Activated effector memory CD4-positive, alpha-beta T cell treated with anti-CD3 and anti-CD28 coated beads, Interleukin-2, amount 50 U/mL, for 16 hours (primary cell): ENCODE data around the gene VANGL2.
"Not testable (repeated sequence)": the region's sequence is repeated elsewhere in the genome, so short reads cannot be mapped to it uniquely, and the experiment has no call there.

Source experiments
- DNase-seq: peaks from one replicate; pipeline ENCODE4 v3.0.0-alpha.2; 2020

Gene VANGL2

DNA sequence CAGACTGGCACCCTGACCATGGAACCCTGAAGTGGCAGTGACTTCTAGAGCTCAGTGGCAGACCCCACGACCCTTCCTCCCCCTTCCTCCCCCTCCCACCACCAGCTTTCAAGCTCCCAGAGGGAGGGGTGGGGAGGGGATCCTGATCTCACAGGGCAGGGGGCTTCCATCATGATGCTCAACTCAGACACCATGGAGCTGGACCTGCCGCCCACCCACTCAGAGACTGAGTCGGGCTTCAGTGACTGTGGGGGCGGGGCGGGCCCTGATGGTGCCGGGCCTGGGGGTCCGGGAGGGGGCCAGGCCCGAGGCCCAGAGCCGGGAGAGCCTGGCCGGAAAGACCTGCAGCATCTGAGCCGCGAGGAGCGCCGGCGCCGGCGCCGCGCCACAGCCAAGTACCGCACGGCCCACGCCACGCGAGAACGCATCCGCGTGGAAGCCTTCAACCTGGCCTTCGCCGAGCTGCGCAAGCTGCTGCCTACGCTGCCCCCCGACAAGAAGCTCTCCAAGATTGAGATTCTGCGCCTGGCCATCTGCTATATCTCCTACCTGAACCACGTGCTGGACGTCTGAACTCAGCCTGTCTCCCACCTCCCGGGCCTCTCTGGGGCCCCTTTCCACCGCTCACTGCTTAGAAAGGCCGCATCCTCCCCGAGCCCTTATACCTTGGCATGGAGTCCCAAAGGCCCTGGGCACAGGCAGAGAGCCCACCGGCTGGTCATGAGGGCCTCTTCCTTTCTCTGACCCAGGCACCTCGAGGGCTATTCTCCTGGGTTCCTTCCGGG, 29.6 kb upstream of the VANGL2 start:
- DNase-seq = no peak

DNA sequence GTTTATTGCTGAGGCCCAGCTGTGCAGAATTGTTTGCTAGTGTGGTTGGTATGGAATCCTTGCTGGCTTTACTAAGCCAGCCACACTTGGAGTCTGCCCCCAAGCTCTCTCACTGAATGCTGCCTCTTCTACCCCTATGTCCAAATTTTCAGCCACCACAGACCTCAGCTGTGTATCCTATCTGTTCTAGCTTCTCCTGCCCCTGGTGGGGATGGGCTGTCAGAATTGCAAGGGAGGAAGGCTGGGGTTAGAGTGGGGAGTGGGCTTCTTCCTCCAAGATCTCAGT, 29.1 kb upstream of the VANGL2 start:
- DNase-seq = no peak

DNA sequence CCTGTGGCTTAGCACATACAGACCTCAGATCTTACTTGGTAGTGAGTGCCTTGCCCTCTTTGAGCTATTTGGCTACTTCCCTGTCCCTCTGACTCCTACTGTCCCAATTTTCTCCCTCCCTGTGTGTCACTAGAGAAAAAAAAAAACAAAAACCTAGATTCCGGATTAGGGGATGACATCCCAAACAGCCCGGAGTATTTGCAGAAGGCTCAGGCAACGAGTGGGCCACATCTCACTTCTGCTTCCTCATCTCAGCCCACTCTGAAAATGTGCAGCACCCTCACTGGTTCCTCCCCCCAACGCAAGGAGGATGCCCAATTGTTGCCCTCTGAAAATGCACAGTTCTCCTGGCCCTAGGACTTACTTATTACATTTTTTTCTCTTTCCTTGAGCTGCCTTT, 28.6 kb upstream of the VANGL2 start:
- DNase-seq = no peak

DNA sequence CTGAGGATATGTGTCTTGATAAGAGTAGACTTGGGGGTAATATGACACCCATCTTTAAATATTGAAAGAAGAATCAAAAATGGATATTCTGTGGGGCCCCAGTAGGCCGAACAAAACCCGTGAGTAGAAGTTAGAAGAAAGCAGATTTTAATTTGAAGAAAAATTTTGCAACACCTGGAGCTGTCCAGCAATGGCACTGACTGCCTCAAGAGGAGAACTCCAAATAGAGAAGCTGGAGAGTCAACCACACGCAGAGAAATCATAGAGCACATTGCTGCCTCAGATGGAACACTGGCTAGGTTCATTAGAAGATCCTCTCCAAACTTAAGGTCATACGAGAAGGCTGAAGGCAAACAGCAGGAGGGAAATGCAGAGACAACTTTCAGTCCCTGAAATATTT, 26.7 kb upstream of the VANGL2 start:
- no peak for DNase-seq

DNA sequence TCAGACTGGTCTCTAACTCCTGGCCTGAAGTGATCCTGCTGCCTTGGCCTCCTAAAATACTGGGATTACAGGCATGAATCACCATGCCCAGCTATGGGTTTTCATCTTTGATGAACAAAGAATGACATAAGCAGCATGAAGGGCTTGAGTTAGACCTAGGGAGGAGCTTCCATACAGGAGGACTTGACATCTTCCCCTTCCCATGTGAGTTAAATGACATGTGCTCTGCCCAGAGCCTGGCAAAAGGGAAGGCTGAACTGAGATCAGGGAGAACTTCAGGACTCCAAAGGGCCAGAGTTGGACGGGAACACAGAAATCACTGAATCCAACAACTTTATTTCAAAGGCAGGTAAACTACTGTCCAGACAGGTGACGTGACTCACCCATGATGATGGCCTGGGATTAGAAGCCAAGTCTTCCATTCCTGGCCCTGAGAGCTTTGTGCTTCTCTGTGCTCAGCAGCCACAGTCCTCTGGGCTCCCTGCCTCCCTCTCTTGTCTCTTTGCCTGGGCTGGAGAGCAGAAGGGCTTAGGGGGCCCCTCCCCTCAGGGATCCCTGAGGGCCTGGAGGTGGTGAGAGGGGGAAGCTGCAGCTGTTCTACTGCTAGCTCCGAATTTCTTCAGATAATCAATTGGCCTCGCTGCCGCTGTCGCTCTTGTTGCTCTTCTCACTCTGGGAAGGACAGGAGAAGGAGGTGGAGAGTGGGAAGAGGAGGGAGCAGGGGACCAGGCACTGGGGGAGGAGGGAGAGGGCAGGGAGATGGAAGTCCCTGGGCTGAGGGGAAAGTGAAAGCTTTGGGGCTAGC, 25.9 kb upstream of the VANGL2 start:
- DNase-seq = no peak

DNA sequence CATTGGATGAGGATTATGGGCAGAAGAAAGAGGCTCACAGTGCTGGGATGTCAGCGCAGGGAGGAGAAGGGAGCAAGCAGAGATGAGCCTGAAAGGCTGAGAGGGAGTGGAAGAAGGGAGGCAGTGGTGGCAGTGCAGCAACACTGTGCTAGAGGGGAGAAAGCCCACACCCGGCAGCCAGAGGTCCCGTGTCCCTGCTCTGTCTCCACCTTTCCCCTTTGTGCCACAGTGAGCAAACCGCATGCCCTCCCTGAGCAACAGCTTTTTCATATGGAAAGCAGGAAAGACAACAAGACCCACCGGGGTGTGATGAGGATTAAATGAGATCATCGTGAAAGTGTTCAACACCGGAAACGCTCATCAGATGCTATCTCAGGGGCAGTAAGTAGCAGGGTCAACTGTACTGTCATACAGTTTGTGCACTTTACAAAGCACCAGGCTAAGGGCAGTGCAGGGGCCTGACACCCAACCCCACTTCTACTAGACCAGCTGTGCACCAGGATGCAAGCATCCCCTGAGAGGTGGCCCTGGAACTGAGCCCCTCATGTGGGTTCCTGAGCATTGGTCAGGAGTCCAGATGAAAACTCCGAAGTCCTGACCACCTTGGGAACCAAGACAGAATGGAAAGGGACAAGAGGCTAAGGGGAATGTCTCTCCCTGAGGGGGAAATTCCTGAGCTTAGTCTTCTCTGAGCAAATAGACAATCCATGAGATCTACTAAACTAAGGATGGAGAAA, 24.4 kb upstream of the VANGL2 start:
- no peak for DNase-seq

DNA sequence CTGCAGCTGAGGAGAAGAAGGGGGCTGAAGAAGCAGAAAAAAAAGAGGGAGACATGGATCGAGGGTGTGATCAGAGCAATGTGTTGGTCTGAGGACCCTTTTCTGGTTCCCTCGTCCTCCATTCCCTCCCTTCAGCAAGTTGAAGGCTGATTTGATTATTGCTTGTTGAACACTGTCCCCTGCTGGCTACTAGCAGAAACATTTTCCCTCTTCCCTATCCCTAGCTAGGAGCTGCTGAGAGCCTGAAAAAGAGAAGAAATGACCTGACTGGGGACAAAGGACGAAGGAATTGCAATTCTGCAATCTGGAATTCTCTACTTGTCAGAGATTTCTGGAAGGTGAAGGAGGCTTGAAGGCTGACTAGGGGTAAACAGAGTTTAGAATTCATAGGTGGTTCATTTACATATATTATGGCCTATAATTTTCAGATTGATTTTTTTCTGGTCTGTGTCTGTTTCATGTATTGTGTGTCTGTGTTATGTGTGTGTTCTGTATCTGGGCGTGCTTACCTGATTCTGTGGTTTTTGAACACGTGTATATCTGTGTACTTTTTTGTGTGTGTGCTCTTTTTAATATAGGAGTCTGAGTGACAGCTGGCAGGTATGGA, 23.7 kb upstream of the VANGL2 start:
- DNase-seq = no peak

DNA sequence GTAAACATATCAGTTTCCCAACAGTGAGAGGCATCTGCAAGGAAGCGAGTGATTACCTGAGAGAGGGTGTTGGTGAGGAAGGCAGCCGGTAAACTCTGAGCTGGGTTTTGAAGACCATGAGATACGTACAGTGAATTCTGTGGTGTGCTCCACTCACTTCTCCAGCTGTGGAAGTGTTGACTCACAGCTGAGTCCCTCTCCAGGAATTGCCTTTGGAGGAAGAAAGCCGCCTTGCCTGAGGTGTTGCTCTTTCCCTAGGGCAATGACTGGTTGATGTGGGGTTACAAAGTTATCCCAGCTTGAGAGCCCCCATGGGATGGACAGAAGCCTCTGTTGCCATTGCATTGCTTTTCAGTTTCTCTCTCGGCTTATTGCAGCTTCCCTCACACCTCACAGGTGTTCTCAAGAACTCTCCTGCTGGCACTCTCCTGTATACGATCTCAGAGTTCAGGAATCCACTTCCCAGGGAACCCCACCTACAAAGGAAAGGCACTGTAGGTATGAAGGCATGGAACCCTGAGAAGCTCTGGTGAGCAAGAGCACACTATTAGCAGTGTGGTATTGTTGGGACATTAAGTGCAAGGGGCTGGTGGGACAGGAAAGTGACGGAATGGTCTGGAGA, 22.7 kb upstream of the VANGL2 start:
- DNase-seq = no peak

DNA sequence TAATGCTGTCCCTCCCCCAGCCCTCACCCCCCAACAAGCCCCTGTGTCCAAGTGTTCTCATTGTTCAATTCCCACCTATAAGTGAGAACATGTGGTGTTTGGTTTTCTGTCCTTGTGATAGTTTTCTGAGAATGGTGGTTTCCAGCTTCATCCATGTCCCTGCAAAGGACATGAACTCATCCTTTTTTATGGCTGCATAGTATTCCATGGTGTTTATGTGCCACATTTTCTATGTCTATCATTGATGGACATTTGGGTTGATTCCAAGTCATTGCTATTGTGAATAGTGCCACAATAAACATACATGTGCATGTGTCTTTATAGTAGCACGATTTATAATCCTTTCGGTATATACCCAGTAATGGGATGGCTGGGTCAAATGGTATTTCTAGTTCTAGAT, 15.6 kb upstream of the VANGL2 start:
- DNase-seq = not testable (repeated sequence)

DNA sequence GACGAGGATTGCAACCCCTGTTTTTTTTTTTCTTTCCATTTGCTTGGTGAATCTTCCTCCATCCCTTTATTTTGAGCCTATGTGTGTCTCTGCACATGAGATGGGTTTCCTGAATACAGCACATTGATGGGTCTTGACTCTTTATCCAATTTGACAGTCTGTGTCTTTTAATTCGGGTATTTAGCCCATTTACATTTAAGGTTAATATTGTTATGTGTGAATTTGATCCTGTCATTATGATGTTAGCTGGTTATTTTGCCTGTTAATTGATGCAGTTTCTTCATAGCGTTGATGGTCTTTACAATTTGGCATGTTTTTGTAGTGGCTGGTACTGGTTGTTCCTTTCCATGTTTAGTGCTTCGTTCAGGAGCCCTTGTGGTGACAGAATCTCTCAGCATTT, 12.0 kb upstream of the VANGL2 start:
- DNase-seq = not testable (repeated sequence)

DNA sequence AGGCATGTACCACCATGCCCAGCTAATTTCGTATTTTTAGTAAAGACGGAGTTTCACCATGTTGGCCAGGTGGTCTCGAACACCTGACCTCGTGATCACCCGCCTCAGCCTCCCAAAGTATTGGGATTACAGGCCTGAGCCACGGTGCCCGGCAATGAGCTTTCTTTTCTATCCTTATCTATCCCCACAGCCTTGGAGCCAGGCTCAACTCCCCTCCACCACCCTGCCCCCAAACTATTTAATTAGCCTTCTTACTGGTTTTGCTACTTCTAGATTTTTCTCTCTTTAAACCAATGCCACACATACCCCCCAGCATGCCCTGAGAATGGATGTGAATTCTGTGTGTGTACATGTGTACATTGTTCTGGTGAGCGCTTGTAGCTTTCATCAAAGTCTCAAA, 5.7 kb upstream of the VANGL2 start:
- DNase-seq = no peak

DNA sequence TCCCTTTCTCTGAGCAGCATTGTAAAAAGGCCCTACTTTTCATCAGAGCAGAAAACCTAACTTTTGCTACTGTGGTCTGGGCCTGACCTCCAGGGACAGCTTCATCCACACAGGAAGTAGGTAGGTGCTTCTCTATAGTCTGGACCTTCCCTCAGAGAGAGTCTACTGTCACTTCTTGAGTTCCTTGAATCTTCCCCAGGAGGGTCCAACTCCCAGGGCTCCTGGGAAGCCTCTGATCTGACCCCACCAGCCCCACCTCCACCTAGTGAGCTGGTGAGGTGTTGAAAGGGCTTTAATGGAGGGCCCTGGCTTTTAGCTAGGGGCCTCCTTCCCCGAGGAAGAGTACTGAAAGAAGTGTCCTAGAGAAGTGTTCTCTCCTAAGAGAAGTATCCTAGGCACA, 2.7 kb upstream of the VANGL2 start:
- no peak for DNase-seq

DNA sequence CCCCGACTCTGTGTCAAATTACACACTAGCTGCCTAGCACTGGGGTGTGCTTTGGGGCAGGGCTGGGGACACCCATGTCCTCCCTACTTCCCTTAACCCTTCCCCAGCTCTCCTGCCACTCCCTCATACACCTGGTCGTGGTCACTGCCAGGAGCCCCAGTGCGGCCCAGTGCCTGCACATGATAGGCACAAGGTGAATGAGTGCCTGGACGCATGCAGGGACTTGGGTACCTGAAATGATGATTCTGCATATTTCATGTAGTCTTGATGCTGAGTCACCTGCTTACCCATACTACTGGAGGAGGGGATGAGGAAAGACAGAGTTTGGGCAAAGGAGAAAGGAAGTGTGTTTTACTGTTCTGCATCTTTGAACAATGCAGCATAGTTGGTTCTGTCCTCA, 1.5 kb upstream of the VANGL2 start:
- DNase-seq = no peak

DNA sequence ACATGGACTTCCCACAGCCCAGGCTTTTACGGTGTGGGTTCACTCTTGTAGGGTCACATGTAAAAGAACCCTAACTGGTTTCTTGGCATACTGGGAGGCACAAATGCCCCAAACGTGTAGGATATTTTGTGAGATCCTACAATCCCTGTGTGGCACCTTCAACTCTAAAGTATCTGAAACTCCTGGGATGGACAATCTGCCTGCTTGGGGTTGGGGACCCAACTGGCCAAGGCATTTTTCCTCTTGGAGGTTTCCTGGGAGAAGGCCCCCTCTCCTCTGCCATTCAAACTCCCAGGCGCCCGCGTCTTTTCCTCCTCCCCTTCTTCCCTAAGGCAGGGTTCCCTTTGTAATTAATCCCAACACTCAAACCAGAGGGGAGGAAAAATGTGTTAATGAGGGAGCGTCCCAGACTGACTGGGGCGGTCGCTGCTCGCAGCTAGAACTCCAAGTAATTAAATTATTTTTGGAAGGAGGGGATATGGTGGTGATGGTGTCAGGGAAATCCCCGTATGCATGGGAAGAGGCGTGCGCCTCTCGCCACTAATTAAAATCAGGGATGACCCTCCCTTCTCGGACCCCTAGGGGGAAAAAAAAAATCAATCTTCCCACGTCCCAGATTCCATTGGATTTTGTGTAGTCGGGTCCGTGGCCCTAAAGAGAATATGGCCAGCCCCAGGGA, 681 bp upstream of the VANGL2 start:
- DNase-seq = no peak

DNA sequence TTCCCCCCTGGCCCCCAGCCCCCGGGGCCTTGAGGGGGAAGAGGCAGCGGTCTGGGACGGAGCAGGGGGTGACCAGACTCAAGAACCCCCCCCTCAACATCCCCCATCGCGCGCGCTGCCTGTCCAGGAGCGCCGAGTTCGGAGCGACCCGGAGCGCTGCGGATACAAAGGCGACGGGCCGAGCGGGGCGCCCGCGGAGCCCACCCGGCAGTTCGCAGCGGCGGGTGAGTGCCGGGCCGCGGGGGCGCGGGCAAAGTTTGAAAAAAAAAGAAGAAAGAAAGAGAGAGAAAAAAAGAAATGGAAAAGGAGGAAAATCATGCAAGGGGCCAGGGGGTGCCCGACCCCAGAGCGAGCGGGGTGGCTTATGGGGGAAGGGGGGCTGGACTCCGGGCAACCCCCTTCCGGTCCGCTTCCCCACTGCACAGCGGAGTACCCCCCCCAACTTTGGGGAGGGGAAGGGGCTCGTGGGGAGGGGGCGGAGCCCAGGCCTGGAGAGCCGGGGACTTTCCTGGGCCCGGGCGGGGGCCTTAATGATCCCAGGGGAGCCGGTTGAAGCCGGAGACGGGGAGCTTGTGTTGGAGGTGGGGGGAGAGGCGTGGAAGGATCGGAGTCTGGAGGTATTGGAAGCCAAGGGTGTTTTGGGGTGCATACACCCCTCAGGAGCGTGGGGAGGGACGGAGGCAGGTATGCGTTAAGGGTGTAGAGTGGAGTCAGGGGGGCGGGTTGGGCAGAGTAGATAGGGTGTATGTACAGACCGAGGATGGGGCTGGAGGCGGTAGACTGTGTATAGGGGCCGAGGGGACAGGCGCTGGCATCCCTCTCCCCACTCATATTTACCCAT, 502 bp downstream of the VANGL2 start:
- no peak for DNase-seq

DNA sequence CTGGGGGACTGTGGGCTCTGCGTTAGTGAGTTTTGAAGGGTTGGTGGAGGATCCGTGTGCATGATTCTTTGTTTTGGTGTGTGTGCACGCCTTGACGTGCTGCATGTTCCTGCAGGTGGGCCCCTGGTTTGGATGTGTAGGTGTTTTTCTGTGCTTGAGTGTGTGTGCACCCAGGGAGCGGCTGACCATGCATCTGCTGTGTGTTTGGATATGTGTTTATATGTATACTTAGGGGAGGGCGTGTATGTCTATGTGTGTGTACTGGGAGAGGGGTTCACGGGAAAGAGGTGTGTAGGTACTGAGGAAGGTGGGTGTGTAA, 1.1 kb downstream of the VANGL2 start:
- DNase-seq = no peak

DNA sequence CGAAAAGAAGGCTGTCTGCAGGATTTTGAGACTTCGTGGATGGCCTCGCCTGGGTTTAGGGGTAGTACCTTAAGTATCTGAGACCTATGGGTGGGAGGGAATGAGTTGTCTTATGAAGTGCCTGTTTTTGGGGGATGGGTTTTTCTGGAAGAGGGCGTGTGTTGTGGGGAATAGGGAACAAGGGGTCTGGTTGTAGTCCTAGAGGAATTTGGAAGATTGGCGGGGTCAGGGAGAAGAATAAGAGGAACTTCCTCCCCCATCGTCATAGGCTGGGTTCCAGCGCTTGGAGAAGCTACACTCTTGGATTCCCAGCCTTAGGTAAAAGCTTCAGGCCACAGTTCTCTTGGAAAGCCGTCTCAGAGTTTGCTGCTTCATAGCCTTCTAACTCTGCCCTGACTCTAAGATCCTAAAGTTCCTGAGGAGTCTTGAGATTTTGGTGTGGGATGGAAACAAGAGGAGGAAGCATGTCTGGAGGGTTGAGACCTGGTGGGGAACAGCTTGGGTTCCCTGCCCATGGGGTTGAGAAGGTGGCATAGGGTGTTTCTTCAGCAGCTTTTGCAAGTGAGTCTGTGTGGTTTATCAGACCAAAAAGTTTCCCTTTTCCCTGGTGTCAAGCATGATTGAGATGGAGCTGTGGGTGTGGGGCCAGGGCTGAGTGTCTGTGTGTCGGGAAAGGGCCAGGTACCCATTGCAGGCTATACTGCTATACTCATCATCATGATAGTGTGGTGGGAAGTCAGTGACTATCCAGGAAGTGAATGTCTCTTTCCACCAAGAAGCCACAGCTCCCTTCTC, 1.8 kb downstream of the VANGL2 start:
- no peak for DNase-seq

DNA sequence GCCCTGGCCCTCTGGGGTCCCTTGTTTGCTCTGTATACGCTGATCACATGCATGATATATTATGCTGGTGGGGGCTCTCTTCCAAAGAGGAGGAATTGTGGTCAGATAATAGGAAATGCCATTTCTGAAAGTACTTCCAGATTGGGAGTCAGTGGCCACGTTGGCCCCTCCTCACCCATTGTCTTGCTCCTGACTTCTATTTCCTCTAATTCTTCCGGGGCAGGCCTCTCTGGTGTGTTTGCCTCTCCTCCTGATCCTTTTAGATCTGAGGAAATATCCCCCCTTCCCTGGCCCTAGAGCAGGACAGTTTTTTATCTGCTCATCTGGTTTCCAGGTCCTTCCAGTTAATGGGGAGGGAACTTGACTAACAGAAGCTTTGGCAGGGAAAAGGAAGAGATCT, 2.9 kb downstream of the VANGL2 start:
- DNase-seq = no peak

DNA sequence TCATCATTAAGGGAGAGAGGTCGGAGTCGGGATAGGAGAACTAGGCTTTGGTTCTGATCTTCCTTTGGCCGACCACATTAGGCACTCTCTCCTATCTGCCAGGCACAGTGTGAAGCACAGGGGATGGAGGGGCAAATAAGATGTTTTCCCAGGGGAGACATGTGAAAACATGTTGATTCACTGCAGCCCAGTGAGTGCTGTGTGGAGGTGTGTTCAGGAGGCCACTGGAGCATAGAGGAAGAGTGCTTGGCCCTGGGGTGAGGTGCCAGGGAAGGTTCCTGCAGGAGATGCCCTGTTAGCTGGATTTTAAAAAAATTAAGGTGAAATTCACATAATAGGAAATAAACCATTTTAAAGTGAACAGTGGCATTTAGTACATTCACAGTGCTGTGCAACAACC, 3.7 kb downstream of the VANGL2 start:
- no peak for DNase-seq

DNA sequence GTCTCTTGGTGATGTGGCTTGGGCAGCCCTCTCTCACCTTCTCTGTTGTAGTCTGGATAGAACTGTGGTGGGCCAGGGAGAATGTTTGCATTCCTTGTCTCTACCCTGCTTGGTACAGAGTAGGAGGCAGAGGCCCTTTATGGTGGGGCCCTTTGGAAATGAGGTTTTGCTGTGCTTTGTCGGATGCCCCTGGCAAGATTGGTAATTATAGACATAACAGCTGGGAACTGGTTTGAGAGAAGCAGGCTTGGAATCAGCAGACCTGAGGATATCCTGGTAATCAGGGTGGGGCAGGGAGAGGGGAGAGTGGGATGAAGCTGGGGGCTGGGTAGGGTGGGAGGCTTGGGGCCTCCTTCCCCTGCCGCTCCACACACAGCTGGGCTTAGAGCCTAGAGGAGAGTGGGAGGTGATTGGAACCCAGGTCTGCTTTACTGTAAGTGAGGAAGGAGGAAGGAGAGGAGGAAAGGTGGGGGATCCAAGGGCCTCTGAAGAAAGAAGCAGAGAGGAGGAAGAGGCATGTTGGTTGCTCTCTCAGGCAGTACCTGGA, 5.0 kb downstream of the VANGL2 start:
- DNase-seq = no peak
